OCI-LY3 (cell line): ENCODE data around the gene SH3PXD2B.

Experiments
- H2AFZ ChIP-seq: fragments of 200-600, 300-600 bp; shearing (Covaris generic); 2 replicates; pipeline ENCODE4 v1.6.0; 2014; ENCODE audit warnings: antibody characterized with exemption, low read depth, low read length
- H3K27ac ChIP-seq: fragments of 200-600, 300-600 bp; sonication (generic); 2 replicates; pipeline ENCODE4 v1.5.1; 2014; ENCODE audit warnings: mild to moderate bottlenecking, low read length, moderate library complexity, mixed read lengths
- H3K27me3 ChIP-seq: fragments of 200-600, 300-600 bp; sonication (generic); 2 replicates; pipeline ENCODE4 v1.6.1; 2014; ENCODE audit warnings: low read depth, low read length, mixed read lengths
- H3K36me3 ChIP-seq: fragments of 200-600, 300-600 bp; sonication (generic); replicated peaks from 2 replicates; pipeline ENCODE3; 2014; ENCODE audit warnings: low read depth, low read length, mixed read lengths
- H3K4me1 ChIP-seq: fragments of 300-600, 200-600 bp; sonication (generic); 2 replicates; pipeline ENCODE4 v1.6.1; 2014; ENCODE audit warnings: low read length, mixed read lengths
- H3K4me2 ChIP-seq: fragments of 200-600, 300-600 bp; sonication (generic); 2 replicates; pipeline ENCODE4 v1.6.1; 2014; ENCODE audit warnings: low read length, mixed read lengths
- H3K4me3 ChIP-seq: fragments of 300-600, 200-600 bp; sonication (generic); 2 replicates; pipeline ENCODE4 v1.5.1; 2014; ENCODE audit warnings: antibody characterized with exemption, mild to moderate bottlenecking, low read length, moderate library complexity
- H3K79me2 ChIP-seq: fragments of 300-600, 200-600 bp; shearing (Covaris generic); 2 replicates; pipeline ENCODE4 v1.6.1; 2014; ENCODE audit warnings: mild to moderate bottlenecking, low read length, mixed read lengths
- H3K9ac ChIP-seq: fragments of 300-600, 200-600 bp; shearing (Covaris generic); 2 replicates; pipeline ENCODE4 v1.6.0; 2014; ENCODE audit warnings: mild to moderate bottlenecking, low read length, moderate library complexity
- H3K9me3 ChIP-seq: fragments of 200-600, 300-600 bp; shearing (Covaris generic); 2 replicates; pipeline ENCODE4 v1.6.1; 2014; ENCODE audit warnings: low read length, mixed read lengths; ENCODE audit not compliant: insufficient read depth
- H4K20me1 ChIP-seq: fragments of 200-600, 300-600 bp; sonication (generic); 2 replicates; pipeline ENCODE4 v1.6.1; 2016; ENCODE audit warnings: low read length, mixed read lengths; ENCODE audit not compliant: insufficient read depth
- EZH2phosphoT487 ChIP-seq: fragments of 200-600 bp; shearing (Covaris generic); IDR thresholded peaks from 2 replicates; pipeline ENCODE4 v1.6.1; 2018; ENCODE audit warnings: antibody characterized with exemption, mixed run types, low read depth
- TF ChIP-seq, protein P1 (sequence below): fragments of 200-600, 300-600 bp; sonication (generic); IDR thresholded peaks from 2 replicates; pipeline ENCODE4 v1.5.1; 2014; ENCODE audit warnings: antibody characterized with exemption, low read length, low read depth

SH3PXD2B gene

DNA sequence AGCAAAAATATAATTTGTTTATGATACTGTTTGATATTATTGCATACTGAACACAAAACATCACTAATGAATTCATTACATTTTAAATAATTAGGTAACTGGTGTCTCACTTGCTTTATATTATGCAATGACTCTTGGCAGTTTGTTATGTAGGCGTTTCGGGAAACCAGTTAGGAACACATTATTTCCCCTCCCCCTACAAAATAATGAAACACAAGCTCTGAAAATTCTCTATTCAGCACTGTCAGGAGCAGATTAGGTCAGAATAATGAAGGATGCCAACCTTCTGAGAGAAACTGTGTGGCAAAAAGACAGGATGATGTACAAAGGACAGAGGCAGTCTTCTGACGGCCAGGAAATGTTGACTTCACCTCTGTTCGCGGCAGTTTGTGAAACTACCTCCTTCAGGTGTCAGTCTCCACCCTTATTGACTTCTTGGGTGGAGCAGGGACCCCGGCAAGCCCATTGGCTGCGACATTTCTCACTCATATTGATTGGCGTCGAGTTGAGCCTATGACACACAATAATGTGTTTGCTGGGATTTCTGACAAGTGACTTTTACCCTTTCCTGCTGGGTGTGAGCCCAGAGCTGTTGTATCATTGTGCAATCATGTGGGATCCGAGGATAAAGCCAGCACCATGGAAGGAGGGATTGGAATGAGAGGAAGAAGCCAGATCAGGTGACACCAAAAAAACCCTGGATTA, 33.9 kb downstream of the SH3PXD2B start:
- Histone ChIP-seq H2AFZ (no peak overlapping the region), H3K4me2 (no peak overlapping the region), H3K9ac (no peak overlapping the region), H3K27me3 (peaks cover 13% of the 10 kb centered on the region; the same call in 1 of the 2 replicates), H3K27ac (no peak overlapping the region), H3K9me3 (no peaks in the 10 kb centered on the region), H3K4me1 (no peaks in the 10 kb centered on the region), H3K36me3 (no peaks in the 10 kb centered on the region), H3K4me3 (no peak overlapping the region), H4K20me1 (no peaks in the 10 kb centered on the region), H3K79me2 (no peaks in the 10 kb centered on the region)
- TF ChIP-seq, protein P1, sequence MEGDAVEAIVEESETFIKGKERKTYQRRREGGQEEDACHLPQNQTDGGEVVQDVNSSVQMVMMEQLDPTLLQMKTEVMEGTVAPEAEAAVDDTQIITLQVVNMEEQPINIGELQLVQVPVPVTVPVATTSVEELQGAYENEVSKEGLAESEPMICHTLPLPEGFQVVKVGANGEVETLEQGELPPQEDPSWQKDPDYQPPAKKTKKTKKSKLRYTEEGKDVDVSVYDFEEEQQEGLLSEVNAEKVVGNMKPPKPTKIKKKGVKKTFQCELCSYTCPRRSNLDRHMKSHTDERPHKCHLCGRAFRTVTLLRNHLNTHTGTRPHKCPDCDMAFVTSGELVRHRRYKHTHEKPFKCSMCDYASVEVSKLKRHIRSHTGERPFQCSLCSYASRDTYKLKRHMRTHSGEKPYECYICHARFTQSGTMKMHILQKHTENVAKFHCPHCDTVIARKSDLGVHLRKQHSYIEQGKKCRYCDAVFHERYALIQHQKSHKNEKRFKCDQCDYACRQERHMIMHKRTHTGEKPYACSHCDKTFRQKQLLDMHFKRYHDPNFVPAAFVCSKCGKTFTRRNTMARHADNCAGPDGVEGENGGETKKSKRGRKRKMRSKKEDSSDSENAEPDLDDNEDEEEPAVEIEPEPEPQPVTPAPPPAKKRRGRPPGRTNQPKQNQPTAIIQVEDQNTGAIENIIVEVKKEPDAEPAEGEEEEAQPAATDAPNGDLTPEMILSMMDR, result no peak
- no peak for TF ChIP-seq EZH2phosphoT487

DNA sequence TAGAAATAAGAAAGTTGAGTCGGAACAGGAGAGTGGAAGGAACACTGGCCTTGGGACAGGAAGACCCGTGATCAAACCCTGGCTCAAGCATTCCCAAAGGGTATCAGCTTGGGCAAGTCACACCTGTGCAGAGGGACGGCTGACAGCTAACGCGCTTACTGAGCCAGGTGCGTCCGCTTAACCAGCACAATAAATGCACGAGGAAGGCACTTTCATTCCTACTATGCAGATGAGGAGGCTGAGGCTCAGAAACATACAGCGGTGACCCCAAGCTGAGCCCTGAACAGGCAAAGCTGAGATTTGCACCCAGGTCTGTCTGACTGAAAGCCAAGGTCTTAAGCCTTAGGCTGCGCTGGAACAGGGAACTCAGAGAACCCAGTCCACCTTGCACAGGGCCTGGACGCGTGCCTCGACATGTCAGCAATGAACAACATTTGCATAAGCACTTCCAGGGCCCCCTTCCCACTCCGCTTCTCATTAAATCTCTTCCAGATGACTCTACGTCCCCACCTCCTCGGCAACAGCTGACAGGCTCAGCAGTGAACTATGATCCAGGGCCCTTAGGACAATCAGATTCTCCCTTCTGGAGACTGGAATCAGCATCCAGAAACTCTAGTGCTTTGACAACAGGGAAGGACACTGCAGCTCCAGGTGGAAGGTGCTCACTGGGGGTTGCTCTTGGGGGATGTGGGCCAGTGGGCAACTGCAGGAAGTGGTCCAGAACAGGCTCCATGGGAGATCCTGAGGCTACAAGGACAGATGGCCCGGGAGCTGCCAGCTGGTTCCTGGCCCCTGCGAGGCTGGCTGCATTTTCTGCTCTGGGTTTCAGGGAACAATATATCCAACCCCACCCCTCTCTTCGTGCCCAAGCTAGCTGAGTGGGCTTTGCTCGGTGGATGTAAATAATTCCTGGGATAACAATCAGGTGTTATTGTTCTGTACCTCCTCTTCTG, 35.2 kb downstream of the SH3PXD2B start:
- no peak overlapping the region for H3K9ac ChIP-seq
- no peaks in the 10 kb centered on the region for H4K20me1 ChIP-seq
- H3K36me3 ChIP-seq, result no peaks in the 10 kb centered on the region
- no peak overlapping the region for H3K4me2 ChIP-seq
- no peak overlapping the region for H2AFZ ChIP-seq
- H3K27ac ChIP-seq, result no peak overlapping the region
- H3K27me3 ChIP-seq, result 0 out of 2 replicates have a peak, but pooled peaks cover 2% of the 10 kb centered on the region
- no peak overlapping the region for H3K4me3 ChIP-seq
- H3K4me1 ChIP-seq, result no peaks in the 10 kb centered on the region
- H3K79me2 ChIP-seq, result no peaks in the 10 kb centered on the region
- TF ChIP-seq EZH2phosphoT487, result no peak
- TF ChIP-seq, protein P1, result no peak
- H3K9me3 ChIP-seq, result no peaks in the 10 kb centered on the region

DNA sequence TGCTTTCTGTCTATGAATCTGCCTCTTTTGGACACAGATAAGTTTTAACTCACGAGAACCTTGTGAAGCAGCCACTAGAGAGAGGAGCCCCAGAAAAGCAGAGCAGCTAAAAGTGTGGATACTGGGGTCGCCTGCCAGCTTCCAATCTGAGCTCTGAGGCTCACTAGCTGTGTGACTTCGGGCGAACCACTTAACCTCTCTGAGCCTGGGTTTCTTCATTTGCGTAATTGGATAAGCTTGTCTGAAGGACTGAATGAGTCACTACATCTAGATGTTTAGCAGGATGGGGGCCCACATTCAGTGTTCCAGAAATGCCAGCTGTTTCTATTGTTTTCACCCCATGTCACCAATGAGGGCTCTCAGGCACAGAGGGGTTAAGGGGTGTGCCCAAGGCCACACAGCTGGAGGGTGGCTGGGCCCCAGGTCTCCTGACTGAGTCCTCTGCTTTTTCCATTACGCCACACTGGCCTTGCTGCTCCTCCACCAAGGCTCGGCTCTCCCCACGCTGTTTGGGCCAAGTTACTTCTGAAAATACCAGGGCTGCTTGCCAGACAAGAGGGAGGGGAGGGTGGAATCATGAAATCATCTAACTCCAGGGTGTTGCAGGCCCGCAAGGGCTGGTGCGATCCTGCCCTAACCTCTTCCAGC, 36.2 kb downstream of the SH3PXD2B start:
- Histone ChIP-seq H3K27me3 (no peaks in the 10 kb centered on the region), H3K9me3 (no peaks in the 10 kb centered on the region), H3K79me2 (no peaks in the 10 kb centered on the region), H3K9ac (no peak overlapping the region), H2AFZ (no peak overlapping the region), H3K4me2 (no peak overlapping the region), H4K20me1 (no peaks in the 10 kb centered on the region), H3K36me3 (no peaks in the 10 kb centered on the region), H3K27ac (no peak overlapping the region), H3K4me3 (no peak overlapping the region), H3K4me1 (peaks cover 3% of the 10 kb centered on the region)
- no peak for TF ChIP-seq EZH2phosphoT487
- TF ChIP-seq, protein P1, result no peak
